Esophagus squamous epithelium (tissue), 5 donors: Measurements from ENCODE around the gene RPS24. TPM values are rescaled to one million over a fixed set of nuclear protein-coding genes. Genes with fewer than 3 reads are reported as not detected.
"Not testable (repeated sequence)": the region's sequence is repeated elsewhere in the genome, so short reads cannot be mapped to it uniquely, and the experiment has no call there.

Experiments used
- DNase-seq: peaks from one replicate; lab custom pipeline; 2025; lab: John Stamatoyannopoulos, UW
- H3K27ac ChIP-seq, 4 donors: fragments of 200-600 bp; sonication (generic); one replicate each; pipeline ENCODE4 v1.5.1; 2016 to 2019; ENCODE audit warnings: mild to moderate bottlenecking in 1 of 4
- H3K27me3 ChIP-seq, 4 donors: fragments of 200-600 bp; sonication (generic); 1 replicate in 3 of 4; 2 replicates in 1 of 4; pipeline versions ENCODE4 v1.5.1 to v1.6.0; 2017 to 2021; ENCODE audit warnings: antibody characterized with exemption in 1 of 4
- H3K36me3 ChIP-seq, 3 donors: fragments of 200-600 bp; sonication (generic); one replicate each; pipeline ENCODE4 v1.5.1; 2016 to 2019
- H3K4me1 ChIP-seq, 3 donors: fragments of 200-600 bp; sonication (generic); one replicate each; pipeline ENCODE4 v1.5.1; 2017 to 2019
- H3K4me3 ChIP-seq, 4 donors: fragments of 200-600 bp; sonication (generic); 1 replicate in 3 of 4; 2 replicates in 1 of 4; pipeline ENCODE4 v1.5.1; 2016 to 2019; ENCODE audit warnings: mild to moderate bottlenecking in 2 of 4, moderate library complexity in 1 of 4
- H3K9me3 ChIP-seq, 3 donors: fragments of 200-600 bp; sonication (generic); one replicate each; pipeline ENCODE4 v1.5.1; 2016 to 2019
- POLR2A ChIP-seq, 4 donors: fragments of 450-650 bp; IDR thresholded peaks; one replicate each; pipeline ENCODE4 v1.6.1; 2017; ENCODE audit warnings: antibody characterized with exemption in 4 of 4, mild to moderate bottlenecking in 4 of 4, moderate library complexity in 3 of 4
- WGBS, 2 donors: methylation state at CpG; one replicate each; pipeline ENCODE4 v1.1.5; 2018; 5-methylcytosine and 5-hydroxymethylcytosine counted together
- intact Hi-C: fragments of 100-400 bp; cut with DNase I; formaldehyde crosslinking; loops from one replicate; pipeline ENCODE4 v1.15.0; 2022
- total RNA-seq, 4 donors: library from RNA; depleted of rRNA; stranded (reverse); fragments of >200 nt; gene quantifications; one replicate each; pipeline ENCODE4 v1.1.0, GENCODE V29; 2016
- TF ChIP-seq, protein P1 (sequence below), 6 experiments: fragments of 450-650 bp in 4 of 6; fragments of 200-600 bp in 2 of 6; sonication (generic) in 2 of 6; IDR thresholded peaks; one replicate each; pipeline ENCODE4 v1.5.1; 2016 to 2019; ENCODE audit warnings: antibody characterized with exemption in 6 of 6, mild to moderate bottlenecking in 4 of 6, moderate library complexity in 4 of 6
- donor health status: DM: yes; HTN: yes; CAD: no.

RPS24 gene
- total RNA-seq, 4 donors from 2014 or later: 1,266 to 3,992 (median 2,440) TPM

- no peak overlapping the region for H3K27ac ChIP-seq
- 75 to 78% methylated on average over 9 to 10 of the region's 12 CpGs for WGBS, 2 donors
- TF ChIP-seq POLR2A (IDR thresholded peaks at IDR 0.05): no peak
- TF ChIP-seq, protein P1, sequence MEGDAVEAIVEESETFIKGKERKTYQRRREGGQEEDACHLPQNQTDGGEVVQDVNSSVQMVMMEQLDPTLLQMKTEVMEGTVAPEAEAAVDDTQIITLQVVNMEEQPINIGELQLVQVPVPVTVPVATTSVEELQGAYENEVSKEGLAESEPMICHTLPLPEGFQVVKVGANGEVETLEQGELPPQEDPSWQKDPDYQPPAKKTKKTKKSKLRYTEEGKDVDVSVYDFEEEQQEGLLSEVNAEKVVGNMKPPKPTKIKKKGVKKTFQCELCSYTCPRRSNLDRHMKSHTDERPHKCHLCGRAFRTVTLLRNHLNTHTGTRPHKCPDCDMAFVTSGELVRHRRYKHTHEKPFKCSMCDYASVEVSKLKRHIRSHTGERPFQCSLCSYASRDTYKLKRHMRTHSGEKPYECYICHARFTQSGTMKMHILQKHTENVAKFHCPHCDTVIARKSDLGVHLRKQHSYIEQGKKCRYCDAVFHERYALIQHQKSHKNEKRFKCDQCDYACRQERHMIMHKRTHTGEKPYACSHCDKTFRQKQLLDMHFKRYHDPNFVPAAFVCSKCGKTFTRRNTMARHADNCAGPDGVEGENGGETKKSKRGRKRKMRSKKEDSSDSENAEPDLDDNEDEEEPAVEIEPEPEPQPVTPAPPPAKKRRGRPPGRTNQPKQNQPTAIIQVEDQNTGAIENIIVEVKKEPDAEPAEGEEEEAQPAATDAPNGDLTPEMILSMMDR (IDR thresholded peaks at IDR 0.05): no peak
- H3K27me3 ChIP-seq: no peaks in the 10 kb centered on the region
- no peaks in the 10 kb centered on the region for H3K36me3 ChIP-seq
- intact Hi-C loops: no loop called here
- no peak for DNase-seq
- no peaks in the 10 kb centered on the region for H3K4me1 ChIP-seq
- no peak overlapping the region for H3K4me3 ChIP-seq
- H3K9me3 ChIP-seq: no peaks in the 10 kb centered on the region
These were observed 26.4 kb downstream of the RPS24 start for GRCh38 chr10:78059906-78060702.

- Histone ChIP-seq H3K9me3 (no peaks in the 10 kb centered on the region), H3K36me3 (no peaks in the 10 kb centered on the region), H3K4me1 (peaks cover 0 to 11% (median 0%) of the 10 kb centered on the region in 3 donors), H3K4me3 (no peak overlapping the region), H3K27me3 (no peaks in the 10 kb centered on the region), H3K27ac (no peak overlapping the region)
- intact Hi-C loops: no loop called here
- WGBS, 2 donors: 71 to 75% methylated on average over 5 of the region's 5 CpGs
- TF ChIP-seq, protein P1 (IDR thresholded peaks at IDR 0.05): no peak
- TF ChIP-seq POLR2A (IDR thresholded peaks at IDR 0.05): no peak
- DNase-seq: no peak
These were observed 28.6 kb downstream of the RPS24 start for GRCh38 chr10:78062296-78062695.

DNA sequence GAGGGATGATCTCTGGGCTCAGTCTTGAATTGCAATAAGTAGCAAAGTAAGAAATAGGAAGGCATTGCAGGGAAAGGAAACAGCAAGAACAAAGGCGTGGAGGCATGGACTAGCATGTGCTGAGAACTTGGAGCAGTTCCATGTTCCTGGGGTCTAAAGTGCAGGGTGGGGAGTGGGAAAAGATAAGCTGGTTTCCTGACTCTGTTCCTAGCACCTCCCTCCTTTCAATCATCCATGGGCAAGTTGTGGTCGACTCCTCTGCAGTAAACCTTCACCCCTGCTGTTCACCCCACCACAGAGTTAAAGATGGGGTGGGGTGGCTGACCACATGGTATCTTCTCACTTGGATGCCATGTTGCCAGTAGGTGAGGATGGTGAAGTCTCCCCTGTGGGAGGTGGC, 29.6 kb downstream of the RPS24 start:
- TF ChIP-seq, protein P1 (IDR thresholded peaks at IDR 0.05): no peak
- no peak for TF ChIP-seq POLR2A (IDR thresholded peaks at IDR 0.05)
- no peak for DNase-seq
- Histone ChIP-seq H3K27ac (no peak overlapping the region), H3K4me1 (peaks cover 0 to 11% (median 0%) of the 10 kb centered on the region in 3 donors), H3K4me3 (no peak overlapping the region), H3K27me3 (peaks cover 0 to 3% (median 0%) of the 10 kb centered on the region in 4 donors), H3K36me3 (no peaks in the 10 kb centered on the region), H3K9me3 (no peaks in the 10 kb centered on the region)
- WGBS, 2 donors: 64 to 93% methylated on average over 2 of the region's 2 CpGs
- intact Hi-C loops: no loop called here

- H3K27me3 ChIP-seq, H3K9me3 ChIP-seq, H3K27ac ChIP-seq, DNase-seq, H3K36me3 ChIP-seq, intact Hi-C loops, H3K4me3 ChIP-seq: not testable (repeated sequence)
- peaks cover 0 to 11% (median 0%) of the 10 kb centered on the region in 3 donors for H3K4me1 ChIP-seq
- 86% methylated on average over 1 of the region's 2 CpGs; no CpG with 5 or more reads in 1 of the 2 donors for WGBS, 2 donors
These were observed 31.3 kb downstream of the RPS24 start for GRCh38 chr10:78064919-78065318.

GRCh38 chr10:78065611-78066010, 31.9 kb downstream of the RPS24 start:
- TF ChIP-seq, protein P1 (IDR thresholded peaks at IDR 0.05): no peak
- TF ChIP-seq POLR2A (IDR thresholded peaks at IDR 0.05): no peak
- DNase-seq: no peak
- Histone ChIP-seq H3K27ac (no peak overlapping the region), H3K36me3 (no peaks in the 10 kb centered on the region), H3K27me3 (peaks cover 0 to 3% (median 0%) of the 10 kb centered on the region in 4 donors), H3K4me3 (no peak overlapping the region), H3K9me3 (no peaks in the 10 kb centered on the region), H3K4me1 (peaks cover 0 to 11% (median 0%) of the 10 kb centered on the region in 3 donors)
- intact Hi-C loops: no loop called here
- 64 to 69% methylated on average over 1 to 2 of the region's 2 CpGs for WGBS, 2 donors
